Activated CD4-positive, alpha-beta T cell treated with anti-CD3 and anti-CD28 coated beads for 48 hours (primary cell): Measurements from ENCODE around the gene IP6K3.

Source experiments
- DNase-seq: peaks from one replicate; pipeline ENCODE4 v3.0.0-alpha.2; 2020

Gene IP6K3

DNA sequence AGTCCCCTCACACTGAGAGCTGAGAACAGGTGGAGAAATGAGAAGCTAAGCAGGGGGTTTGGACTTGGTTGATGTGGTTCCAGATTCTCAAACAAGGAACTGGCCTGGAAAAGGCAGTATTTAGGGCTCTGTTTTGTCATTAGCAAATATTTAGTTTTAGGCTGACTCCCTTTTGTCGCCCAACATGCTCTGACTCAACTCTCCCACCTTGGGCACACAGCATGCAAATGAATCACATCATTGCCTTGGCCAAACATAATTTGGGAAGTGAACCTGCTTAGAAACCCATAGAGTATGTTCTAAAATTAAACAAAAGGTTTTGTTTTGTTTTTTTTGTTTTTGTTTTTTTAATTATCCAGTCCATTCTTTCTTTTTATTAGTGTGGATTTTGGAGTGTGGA, 25.7 kb downstream of the IP6K3 start:
- no peak for DNase-seq

DNA sequence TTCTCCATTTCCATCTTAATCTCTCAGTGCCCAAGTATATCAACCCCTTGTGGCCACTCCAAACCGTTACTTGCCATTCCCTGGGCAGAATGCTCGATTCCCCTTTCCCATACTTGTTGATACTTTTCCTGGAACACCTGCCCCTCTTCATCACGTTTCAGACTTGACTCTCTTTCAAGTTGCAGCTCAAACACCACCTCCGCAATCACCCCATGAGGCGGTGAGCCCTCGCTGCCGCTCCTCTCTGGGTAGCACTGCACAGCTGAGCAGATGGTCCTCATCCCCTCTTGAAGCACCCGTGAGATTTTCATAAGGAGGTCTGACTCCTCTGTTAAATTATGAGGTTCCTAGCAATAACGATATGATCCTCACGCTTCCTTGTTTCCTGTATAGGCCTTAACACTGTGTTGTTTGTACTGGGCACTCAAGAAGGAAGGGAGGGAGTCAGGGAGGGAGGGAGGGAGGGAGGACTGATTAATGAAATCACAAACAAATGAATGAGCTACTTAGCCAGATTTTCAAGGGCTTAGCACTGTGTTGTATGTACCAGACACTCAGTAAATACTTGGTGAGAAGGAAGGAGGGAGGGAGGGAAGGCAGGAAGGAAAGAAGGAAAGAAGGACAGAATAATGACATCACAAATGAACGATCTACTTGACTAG, 27.2 kb downstream of the IP6K3 start:
- no peak for DNase-seq

- DNase-seq = no peak
These were observed 28.0 kb downstream of the IP6K3 start for GRCh38 chr6:33718713-33719112.

- DNase-seq = no peak
These were observed 28.7 kb downstream of the IP6K3 start for GRCh38 chr6:33717934-33718455.

DNA sequence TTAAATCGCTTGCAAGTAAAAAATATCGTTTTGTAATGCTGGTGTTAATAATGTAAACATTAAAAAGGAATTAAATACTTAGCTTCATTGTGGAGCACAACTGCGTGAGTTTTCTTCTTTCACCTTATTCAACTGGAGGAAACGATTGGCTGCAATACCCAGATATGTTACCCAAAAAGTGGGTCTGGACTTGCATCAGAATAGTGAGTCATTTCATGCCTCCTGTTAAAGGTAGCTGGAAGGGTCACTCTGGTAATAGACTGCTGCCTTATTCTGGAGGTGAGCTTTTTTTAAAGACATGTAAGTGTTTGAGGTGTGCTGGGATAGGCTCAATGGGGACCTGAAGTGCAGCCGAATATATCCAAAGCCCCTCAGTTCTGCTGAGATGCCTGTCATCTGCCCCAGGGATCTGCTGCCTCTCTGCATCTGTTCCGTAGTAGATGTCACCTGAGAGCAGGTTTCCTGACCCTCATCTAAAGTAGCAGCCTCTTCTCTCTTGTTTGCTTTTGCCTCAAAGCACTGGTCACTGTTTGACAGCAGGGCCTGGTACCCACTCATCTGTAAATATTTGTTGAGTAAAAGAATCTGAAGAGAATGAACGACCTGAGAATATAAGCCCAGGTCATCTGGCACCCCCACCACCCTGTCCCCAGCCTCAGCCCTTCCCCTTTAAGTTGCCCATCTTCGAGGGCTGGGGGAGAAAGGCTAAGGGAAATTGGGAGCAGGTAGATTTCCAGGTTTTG, 29.6 kb downstream of the IP6K3 start:
- DNase-seq = no peak

GRCh38 chr6:33716379-33716778, 30.3 kb downstream of the IP6K3 start:
- DNase-seq = no peak

DNA sequence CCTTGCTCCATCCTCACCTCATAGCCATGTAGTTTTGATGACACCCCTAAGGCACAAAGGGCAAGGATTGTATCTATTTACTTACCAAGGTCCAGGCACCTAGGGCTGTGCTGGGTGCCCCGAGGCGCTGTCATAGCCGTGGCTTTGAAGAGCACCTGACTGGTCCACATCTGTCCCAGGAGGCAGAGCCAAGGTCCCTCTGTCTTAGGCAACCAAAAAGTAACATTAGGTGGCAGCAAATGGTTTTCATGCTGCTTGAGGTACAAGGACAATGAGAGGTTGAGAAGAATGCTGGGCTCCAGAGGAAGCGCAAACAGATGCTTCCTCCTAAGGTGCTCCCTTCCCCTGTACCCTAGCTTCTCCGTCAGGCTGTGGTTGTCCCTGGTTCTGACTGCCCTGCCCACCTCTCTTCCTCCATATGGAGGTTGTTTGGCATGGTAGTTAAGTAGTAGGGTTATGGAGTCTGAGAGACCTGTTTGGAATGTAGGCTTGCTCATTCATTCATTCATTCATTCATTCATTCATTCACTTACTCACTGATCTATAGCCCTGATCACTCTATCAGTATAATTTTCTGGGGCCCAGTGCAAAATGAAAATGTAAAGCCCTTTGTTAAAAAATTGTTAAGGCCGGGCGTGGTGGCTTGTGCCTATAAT, 32.2 kb downstream of the IP6K3 start:
- DNase-seq = no peak

GRCh38 chr6:33713786-33714185, 32.9 kb downstream of the IP6K3 start:
- no peak for DNase-seq

DNA sequence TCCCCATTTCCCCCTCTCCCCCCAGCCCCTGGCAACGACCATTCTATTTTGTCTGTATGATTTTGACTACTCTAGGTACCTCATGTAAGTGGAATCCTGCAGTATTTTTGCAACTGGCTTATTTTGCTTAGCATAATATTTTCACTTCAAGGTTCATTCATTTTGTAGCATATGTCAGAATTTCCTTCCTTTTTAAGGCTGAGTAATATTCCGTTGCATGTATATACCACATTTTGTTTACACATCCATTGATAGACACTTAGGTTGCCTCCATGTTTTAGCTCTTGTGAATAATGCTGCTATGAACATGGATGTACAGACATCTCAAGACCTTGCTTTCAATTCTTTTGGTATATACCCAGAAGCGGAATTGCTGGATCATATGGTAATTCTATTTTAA, 33.8 kb downstream of the IP6K3 start:
- no peak for DNase-seq

DNA sequence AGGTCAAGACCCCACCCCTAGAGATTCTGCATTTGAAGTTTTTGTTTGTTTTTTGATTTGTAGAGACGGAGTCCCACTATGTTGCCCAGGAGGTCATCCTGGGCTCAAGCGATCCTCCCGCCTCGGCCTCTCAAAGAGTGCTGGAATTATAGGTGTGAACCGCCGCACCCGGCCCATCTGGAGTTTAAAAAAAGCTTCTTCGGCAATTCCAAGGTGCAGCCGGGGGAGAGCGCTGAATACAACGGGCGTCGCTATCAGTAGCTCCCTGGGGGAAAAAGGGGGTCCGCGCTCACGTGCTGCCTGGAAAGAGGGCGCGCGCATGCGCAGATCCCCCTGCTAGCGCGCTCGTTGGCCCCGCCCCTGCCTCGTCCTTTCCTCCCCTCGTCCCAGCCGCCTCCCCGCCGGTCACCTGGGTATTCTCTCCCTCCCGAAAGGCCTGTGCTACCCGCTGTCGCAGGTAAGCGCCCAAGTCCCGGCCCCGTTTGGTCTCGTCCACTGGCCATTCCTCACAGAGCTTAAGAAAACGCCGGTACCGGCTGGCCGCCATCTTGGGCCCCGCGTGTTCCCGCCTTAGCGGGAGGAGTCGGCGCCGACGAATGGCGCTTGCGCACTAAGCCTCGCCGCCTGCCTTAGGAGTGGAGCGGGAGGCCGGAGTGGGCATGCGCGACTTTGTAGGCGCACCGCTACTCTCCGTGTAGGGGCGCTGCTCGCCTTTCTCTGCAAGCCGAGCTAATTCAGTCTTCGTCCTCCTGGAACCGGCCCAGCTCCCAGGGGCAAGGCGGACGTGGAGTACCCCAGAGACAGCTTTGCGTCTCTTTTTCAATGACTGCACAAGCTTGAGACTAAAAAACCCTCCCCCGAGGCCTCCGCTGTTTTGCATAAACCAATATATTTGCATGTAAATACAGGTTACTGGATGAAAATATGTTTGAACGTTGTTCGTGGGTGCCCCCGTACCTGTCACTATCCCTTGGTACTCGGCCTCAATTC, 35.3 kb downstream of the IP6K3 start, which contains the start of gene UQCC2:
Gene UQCC2 (minus strand): TSS at position 561 of the 990 bp plus-strand sequence. CDS start 14 bp downstream, at position 547.
- DNase-seq = peak; percentile 98

- DNase-seq = no peak
These were observed 36.2 kb downstream of the IP6K3 start for GRCh38 chr6:33710296-33711121.

DNA sequence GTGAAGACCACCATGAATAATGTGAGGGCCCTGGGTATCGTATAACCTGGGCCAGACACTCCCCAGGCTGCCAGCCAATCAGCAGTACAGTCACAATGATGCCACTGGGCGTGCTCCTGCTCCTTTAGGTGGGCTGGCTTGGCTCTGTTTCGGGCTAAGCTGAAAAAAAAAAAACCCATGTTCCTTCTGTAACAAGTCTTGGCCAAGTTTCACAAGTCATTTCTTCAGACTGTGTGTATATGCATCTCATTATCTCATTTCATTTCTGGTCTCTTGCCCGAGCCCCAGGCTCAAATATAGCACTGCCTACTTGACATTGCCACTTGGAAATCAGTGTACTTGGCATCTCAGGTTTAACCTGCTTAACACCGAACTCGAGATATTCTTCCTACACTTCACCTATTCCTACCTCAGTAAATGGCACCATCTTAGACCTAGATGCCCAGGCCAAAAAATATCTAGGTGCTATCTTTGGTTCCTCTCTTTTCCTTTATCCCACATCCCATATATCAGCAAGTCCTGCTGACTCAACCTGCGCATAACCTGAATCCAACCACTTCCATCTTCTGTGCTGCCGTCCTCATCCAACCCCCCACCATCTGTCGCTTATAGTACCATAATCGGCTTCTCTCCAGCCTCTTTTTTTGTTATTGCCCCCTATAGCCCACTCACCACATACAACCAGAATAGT, 37.0 kb downstream of the IP6K3 start:
- DNase-seq = no peak

- no peak for DNase-seq
These were observed 38.0 kb downstream of the IP6K3 start for GRCh38 chr6:33708516-33709204.

DNA sequence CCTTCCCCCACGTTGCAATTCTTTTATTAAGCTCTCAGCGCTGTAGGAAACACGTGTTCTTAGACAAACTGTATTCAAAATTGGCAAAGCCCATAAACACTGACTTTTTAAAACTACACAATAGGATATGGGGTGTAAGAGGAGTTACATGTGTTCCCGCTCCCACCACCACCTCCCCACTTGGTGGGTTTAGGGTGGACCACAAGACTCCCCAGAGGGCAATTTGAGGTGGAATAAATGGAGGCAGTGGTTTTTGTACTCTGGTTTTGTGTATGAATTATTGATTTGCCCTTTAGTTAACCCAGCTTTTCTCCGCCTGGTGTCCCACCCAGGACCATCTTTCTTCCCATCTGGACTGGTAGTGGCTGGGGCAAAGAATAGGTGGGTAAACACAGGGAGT, 38.9 kb downstream of the IP6K3 start:
- DNase-seq = no peak

- no peak for DNase-seq
These were observed 40.6 kb downstream of the IP6K3 start for GRCh38 chr6:33705955-33706725.

GRCh38 chr6:33705268-33705885, 41.3 kb downstream of the IP6K3 start:
- DNase-seq = no peak

GRCh38 chr6:33704215-33705066, 42.3 kb downstream of the IP6K3 start:
- DNase-seq = no peak
